GM19463 (cell line): Measurements from ENCODE around the gene CDH22.

Source experiments
- ATAC-seq: cut with Tn5 transposase; IDR thresholded peaks from one replicate; pipeline ENCODE4 v1.9.1; 2021; ENCODE audit warnings: mild to moderate bottlenecking, moderate library complexity; ENCODE audit not compliant: unreplicated experiment

The CDH22 gene

DNA sequence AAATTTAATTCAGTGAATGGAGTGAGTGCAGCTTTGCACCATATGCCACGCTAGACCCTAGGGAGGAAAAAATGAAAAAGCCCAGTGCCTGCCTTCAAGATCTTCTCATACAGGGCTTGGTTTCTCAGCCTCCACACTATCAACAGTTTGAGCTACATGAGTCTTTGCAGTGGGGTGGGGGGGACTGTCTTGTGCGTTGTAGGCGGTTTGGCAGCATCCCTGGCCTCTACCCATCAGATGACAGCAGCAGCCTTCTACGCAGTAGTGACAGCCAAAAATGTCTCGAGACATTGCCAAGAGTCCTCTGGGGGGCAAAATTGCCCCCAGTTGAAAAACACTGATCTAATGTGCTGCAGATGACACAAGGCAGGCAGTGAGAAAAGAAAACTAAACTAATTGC lies 6.2 kb downstream of the CDH22 start:
- no peak for ATAC-seq

DNA sequence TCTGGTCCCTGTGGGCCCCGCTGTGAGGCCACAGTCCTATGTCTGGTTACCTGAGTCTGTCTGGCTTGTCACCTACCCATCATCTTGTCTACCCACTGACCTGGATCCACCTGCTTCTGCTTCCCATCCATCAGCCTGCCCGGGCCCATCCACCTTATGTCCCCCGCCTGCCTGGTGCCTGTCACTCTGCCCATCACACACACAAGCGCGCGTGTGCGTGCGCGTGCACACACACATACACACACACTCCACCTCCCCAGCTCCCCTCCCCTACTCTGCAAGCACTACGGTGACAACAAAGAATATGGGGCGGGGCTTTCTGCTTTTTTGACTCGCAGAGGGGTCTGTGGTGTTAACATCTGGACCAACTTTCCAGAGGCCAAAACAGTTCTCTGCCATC lies 8.0 kb downstream of the CDH22 start:
- no peak for ATAC-seq

DNA sequence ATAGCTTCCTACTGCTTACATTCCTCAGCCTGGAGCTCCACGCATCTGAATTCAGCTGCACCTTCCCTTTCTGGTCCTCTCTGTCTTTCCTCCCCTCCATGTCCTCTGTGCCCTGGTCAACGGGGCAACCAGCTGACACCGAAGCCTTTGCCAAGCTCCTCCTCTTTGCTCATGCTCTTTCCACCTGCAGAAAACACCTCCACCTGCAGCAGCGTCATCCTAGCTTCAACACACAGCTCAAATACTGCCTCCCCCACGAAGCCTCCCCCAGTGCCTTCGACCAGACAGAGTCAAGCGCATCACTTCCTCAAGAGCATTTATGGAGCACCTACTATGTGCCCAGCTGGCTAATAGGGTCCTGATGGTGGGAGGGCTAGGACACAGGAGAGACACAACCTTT lies 9.2 kb downstream of the CDH22 start:
- ATAC-seq = no peak

DNA sequence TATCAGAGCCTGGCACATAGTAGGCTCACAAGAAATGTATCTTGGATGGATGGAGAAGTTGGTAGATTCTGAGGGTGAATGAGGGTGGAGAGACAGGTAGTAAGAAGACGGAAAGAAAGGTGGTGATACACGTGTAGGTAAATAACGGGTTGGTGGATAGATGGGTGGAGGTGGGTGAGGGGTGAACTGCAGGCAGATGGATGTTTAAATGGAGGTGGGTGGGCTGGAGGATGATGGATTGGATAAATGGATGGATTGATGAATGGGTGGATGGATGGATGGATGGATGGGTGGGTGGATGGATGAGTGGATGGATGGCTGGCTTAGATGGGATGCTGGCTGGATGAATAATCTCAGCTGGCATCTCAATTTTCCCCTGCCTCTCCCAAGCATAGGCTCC lies 9.9 kb downstream of the CDH22 start:
- ATAC-seq = no peak

DNA sequence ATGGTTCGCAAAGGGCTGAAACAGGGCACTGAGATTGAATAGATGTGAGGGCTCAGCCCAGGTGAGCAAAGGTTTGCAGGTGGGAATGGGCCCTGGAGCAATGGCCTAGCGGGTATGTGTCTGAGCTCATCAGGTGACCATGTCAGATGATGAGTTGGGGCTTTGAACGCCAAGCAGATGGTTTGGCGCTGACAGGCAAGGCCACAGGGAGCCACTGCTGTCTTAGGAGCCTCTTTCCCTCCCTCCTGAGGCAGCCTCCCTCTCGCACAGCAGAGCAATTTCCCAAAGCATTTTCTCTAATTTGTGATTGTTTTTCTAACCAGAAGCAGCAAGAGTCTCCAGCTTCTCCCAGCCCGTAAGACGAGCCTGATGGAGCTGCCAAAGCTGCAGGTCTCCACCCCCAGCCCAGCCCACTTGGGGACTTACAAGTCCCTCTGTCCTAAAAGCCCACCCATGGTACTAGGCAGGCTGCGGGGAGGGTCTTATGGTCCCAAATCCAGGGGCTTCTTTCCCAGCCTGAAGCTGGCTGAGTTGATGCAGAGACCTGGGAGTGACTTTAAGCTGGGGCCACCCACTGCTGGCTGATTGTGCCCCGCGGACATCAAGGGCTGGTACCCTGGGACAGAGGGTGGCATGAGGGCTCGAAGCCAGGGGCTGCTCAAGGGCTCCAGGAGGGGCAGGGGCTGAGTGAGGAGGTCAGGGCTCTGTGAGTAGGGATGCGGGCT lies 11.6 kb downstream of the CDH22 start:
- no peak for ATAC-seq

DNA sequence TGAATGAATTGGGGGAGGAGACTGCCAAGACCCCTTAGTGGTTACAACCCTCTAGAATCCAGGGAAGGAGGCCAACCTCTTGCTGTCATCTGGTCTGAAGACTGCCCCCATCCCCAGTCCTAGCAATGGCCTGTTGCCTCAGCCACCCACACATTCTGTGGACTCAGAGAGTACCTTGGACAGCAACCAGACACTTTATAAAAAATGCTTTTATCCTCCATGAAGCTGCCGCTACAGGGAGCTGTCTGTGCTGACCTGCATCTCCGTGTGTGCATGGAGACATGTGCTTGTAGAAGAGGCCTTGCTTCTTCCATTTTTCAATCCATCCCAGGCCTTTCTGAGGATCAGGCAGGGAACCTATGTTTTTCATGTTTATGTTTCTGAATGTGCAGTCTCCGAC lies 15.2 kb downstream of the CDH22 start:
- ATAC-seq = no peak

DNA sequence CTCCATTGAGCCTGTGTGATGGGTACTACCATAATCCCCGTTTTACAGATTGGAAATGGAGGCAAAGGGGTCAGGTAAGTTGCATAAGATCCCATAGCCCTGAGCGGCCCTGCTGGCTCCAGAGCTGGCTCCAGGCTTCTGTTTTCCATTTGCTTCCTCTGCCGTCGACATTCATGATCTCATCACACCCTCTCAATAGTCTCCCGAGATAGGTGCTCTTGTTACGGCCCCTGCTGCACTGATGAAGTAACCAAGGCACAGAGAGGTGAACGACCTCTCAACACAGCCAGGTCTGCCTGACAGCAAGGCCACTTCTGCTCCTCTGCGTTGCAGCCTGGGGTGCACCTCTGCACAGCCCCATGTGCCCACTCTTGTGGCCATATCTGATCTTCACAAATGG lies 16.9 kb downstream of the CDH22 start:
- ATAC-seq = no peak

DNA sequence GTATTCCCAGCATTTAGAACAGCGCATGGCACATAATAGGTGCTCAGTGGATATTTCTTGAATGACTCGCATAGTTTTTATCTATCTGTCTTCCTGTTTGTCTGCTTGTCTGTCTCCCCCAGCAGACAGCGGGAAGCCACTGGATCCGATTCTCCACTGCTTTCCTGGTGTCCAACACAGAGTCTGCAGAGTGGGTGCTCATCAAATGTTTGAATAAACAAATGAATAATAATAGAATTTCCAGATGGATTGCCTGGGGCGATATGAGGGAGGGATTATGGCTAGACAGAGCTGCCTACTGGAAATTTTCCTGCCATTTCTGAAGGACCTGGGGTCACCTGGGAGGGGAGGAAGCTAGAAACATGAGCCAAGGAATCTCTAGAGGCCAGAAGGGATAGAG lies 18.9 kb downstream of the CDH22 start:
- no peak for ATAC-seq

DNA sequence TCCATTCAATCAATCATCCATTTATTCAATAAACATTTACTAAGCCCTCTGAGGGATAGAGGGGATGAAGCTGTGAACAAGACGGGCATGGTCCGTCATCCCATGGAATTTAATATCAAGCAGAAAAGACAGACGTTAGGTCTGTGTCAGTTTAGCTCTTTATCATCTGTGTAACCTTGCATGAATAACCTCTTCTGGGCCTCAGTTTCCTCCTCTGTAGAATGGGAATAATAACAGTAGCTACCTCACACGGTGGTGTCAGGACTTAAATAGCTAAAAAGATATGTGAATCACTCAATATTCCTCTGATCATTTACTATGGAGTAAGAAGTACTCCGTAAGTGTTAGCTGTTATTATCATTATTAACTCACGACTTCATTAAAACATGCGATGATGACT lies 21.3 kb downstream of the CDH22 start:
- ATAC-seq = no peak

DNA sequence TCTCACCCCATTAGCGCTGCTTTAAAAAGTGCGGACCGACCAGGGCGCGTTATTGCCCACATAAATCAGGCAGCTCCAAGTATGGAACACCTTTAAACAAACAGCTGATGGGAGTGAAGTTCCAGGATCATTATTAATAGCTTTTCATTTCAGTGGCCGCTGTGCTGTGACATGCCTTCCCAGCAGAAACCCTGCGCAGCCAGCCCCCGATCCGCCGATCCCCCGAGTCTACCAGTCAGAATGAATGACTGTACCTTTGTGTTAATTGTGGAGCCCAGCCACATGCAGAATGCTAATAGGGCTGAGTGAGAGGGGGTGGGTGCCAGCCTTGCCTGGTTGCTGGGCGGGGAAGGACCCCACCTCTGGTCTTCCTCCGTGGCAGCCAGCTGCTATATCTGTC lies 21.9 kb downstream of the CDH22 start:
- no peak for ATAC-seq

DNA sequence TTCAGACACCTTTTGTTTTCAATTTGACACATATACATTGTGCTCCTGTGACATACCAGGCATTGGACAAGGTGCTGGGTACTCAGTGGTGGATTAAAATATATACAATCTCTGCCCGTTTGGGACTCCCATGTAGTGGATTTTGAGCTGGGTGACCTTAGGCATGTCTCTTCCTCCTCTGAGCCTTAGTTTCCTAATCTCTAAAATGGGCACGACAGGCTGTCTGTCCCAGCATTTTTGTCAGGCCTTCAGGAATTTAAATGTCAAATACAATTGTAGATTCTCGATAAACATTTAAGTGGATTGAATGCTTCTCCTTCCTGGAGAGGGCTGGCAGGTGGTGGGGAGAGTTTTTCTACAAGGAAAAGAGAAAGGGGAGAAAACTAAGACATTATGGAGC lies 22.6 kb downstream of the CDH22 start:
- no peak for ATAC-seq

DNA sequence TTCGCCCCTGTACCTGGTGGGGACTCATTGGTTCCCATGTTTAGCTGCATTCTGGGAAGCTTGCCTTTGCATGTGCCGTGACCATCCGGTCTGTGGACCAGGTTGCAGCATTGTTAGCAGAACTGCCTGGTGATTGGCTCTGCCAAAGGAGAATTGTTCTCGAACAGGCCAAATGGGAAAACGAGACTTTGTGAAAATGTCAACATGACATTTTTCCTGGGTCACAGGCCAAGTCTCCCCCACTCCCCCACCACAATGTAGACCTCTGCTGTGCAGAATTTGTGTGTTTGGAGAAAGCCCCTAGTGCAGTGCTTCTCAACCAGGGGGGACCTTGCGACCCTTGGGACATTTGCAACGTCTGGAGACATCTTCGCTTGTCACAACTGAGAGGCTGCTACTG lies 23.2 kb downstream of the CDH22 start:
- no peak for ATAC-seq

DNA sequence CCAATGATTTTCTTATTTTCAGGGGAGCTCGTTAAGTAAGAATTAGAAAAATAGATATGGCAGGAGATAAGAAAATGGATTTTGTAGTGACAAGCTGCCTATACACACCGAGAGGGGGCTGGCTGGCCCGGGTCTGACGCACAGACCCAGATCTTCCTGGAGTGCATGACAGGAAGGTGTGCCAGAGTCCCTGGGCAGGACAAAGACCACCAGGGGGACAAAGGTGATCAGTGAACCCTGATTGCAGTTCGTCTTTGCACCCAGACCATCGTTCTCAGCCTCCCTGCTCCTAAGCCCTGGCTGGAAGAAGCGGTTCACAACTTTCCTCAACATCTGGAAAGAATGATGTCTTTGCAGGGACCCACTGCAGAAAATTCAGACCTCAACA lies 24.3 kb downstream of the CDH22 start:
- ATAC-seq = no peak

DNA sequence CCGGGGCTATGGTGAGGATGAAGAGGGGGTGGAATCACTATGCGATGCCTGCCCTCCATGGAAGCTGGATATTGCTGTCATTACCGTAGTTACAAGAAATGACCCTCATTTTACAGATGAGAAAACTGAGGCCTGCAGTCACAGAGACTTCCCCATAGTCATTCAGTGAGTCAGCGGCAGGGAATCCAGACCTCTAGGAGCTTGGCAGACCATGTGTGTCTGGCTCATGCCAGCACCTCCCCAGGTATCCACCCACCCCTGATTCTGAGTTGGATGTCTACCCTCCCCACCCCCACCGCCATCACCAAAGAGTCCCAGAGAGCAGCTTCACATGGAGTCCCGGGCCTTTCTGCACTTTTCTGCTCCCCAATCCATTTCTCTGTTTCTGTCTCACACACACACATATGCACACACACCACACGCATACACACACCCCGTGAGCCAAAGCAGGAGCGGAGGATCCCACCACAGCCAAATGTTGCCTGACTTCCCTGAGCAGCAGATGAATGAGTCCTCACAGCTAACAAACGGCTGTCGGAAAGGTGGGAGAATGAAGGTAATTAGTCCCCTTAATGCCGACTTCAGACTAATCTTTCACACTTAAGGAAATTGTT lies 24.8 kb downstream of the CDH22 start:
- no peak for ATAC-seq

DNA sequence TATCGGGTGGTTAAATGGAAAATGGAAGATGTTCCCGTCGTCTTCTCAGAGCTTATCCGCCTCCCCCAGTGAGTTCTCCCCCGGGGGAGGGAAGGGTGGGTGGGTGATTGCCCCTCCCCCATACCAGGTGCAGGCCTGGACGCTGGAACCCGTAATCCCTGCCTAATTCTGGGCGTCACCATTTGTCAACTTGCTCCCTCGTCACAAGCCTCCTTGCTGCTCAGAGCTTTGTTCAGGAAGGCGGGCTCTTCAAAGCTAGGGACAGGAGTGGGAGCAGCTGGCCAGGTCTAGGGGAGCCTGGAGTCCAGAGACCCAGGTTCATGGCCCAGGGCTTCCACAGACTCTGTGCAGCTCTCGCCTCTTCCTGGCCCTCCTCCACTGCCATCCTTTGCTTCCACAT lies 25.6 kb downstream of the CDH22 start:
- no peak for ATAC-seq

DNA sequence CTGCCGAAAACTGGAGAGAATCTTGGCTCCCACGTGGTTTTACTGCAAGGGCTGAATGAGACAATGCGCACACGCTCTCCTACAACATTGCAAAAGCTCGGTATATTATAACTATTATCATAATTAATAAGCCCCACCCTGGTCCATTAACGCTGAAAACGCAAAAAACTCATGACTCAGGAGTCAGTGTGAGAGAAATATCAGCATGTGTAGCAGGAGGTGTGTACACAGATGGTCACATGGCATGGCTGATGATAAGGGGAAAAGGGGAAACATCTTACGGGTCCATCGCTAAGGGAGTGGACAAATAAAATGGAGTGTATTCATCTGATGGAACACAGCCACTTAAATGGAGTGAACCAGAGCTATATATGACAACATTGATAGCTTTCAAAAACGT lies 29.2 kb downstream of the CDH22 start:
- ATAC-seq = no peak

DNA sequence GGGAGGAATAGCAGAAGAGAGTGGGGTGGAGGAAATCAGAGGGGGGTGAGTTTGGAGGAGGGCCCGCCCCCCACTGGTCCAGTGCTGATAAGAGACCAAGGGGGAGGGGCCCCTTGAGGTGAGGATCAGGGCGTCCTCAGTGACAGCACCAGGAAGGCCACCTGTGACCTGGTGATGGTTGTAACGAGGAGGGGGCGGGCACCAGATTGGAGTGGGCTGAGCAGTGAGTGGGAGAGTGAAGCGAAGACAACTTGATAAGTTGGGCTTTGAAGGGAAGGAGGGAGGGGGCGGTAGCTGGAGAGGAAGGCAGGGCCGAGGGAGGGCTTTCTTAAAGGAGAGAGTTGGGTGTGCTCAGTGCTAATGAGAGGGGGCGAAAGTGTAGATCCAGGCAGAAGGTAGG lies 30.7 kb downstream of the CDH22 start:
- no peak for ATAC-seq

DNA sequence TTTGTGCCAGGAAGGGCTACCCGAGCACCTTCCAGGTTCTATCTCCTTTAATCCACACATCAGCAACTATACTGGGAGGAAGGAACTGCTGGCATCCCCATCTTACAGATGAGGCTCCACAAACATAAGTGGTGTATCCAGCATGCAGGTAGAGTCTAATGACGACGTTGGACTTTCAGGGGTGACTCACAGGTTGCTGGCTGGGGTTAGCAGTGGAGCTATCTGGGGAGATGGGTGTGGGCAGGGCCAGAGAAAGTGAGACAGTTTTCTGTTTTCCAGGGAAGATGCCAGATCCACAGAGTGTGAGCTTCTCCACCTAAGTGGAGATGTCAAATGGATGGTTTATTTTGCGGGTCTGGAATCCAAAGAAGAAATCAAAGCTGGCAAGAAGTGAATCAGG lies 31.8 kb downstream of the CDH22 start:
- no peak for ATAC-seq

DNA sequence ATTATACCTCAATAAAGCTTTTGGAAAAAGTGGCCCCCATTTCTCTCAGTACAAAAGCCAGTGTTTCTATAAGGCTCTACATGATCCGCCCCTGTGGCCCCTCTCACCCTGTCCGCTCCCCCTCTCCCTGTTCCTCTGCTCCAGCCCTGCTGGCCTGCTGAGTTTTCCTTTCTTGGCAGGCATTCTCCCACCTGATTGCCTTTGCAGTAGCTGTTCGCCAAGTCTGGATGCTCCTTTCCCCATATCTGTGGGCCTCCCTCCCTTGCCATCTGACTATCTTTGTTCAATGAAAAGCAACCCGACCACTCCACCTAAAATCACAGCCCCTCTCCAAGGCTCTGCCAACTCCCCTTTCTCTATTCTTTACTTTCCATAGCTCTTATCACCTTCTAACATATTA lies 33.2 kb downstream of the CDH22 start:
- no peak for ATAC-seq

DNA sequence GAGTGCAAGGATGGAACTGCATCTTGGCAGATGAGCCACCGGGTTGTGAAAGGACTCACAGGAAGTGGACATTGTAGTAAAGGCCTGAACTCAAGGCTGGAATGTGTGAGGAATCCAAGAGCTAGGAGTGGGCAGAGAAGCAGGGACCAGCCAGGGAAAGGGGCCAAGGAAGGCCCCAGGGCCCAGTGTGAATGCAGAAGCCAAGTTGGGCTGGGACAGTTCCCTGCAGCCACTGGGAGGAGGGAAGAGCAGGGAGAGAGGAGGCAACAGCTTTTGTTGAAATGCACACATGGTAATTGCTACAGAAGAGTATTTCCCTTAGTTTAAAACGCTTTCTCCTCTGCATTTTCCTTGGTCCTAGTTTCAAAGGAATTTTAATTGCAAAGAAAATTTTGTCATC lies 34.6 kb downstream of the CDH22 start:
- no peak for ATAC-seq

DNA sequence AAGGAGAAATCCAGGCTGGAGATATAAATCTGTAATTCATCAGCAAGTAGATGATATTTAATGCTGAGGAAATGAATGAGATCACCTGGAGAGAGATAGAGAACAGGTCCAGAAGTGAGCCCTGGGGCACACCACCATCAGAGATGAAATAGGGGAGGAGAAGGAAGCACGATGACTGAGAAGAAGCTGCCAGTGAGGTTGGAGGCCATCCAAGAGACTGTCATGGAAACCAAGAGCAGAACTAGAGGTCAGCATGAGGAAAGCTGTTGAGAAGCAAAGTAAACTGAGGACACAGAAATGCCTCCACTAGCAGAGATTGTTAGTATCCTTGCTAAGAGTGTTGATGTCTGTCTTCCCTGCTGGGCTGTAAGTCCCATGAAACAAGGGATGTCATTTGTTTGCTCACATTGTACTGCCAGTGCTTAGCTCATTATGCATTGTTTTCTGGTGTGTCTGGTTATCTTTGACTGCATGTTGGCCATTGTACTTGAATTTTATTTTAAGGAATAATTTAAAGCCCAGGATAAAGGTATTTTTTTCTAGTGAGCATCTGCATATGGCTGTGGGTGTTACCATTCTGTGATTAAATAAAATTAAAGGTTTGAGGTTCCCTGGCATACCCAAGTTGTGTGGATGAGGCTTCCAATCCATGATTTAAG lies 35.8 kb downstream of the CDH22 start:
- ATAC-seq = no peak

DNA sequence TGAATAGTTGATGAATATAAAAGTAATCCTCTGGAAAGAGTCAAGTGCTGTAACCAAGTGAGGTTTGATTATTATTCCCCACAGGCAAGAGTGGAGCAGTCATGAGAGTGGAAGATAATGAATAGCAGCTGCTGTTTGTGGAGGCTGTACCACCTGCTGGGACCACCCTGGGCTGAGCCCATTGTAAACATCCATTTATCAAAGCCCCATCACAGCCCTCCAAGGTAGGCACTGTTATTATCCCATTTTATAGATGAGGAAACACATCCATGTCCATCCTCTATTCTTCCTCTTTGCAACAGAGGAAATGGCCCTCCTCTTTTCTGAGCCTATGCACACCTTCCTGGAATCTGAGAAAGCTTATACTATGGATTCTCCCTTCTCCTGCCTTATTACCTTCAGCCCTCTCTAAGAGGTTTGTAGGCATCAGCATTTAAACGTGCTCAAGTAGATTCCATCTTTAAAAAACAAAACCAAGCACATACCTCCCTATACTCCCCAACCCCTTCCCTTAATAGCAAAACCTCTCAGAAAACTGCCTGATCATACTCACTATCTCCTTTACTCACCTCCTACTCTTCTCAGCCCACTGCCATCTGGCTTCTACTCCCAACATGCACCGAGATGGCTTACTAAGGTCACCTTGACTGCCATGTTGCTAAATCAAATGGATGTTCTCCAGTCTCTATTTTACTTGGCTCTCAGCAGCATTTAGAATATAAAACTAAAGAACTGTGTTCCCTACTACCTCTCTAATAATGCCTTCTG lies 37.1 kb downstream of the CDH22 start:
- ATAC-seq = no peak
